GM18519 (cell line): ENCODE measurements around the gene PRDM2.

Source experiments
- ATAC-seq: cut with Tn5 transposase; IDR thresholded peaks from one replicate; pipeline ENCODE4 v1.9.1; 2021; ENCODE audit warnings: mild to moderate bottlenecking, moderate library complexity; ENCODE audit not compliant: unreplicated experiment, low FRiP score

PRDM2 gene

DNA sequence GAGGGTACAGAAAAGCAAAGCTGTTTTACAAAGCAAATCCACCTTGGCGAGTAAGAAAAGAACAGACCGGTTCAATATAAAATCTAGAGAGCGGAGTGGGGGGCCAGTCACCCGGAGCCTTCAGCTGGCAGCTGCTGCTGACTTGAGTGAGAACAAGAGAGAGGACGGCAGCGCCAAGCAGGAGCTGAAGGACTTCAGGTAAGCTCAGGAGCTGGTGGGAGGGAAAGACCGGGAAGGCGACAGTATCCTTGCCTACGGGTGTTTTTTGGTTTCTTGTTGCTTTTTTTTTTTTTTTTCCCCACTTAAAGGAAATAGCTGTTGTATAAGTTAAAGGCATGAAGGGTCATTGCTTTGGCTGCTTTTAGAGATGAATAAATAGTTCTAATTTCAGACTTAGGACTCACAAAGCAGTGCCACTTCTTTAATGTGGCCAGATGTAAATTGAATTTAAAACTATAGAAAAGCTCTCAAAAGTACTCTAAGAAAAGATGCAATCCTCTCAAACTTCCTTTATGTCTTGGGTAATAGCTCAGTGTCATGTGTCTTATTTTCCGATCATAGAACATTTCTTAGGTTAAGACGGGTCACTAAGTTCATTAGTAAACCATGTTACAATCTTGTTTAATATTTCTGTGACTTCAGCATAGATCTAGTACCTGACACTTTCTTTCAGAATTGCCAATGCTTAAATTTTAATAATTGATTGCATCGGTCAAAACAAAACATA, 82.8 kb downstream of the PRDM2 start:
- no peak for ATAC-seq

DNA sequence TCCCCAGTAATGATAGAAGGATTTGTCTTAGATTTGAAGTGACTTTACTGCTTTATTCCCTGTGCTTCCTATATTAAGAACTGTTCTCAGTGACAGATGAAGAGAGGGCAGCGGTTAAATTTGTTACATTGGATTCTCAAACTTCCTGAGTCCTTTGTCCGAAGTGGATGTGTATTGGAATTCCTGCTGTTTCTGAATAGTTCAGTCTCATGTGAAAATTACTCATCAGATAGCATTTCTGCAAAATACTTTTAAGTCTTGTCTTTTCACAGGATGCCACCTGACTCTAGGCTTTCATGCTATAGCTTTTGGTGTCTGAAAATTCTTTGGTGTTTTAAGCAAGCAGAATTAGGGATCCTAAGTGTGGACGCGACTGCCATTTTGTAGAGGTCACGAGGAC, 83.6 kb downstream of the PRDM2 start:
- no peak for ATAC-seq

DNA sequence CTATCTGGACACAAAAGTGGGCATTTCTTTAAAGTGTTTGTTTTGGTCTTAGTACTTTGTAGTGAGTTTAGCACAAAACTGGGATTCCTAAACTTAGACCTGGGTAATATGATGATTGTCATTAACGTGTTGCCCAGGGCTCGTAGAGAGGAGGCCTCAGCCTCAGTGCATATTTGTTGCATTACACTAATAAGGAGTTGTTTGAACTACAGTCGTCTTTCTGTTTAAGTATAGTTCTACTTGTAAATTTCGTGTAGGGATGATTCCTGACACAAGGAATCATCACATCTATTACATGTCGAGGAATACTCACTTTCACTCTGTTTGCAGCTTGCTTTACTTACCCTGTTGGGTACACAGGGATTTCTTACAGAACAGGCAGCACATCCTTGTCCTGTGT, 85.0 kb downstream of the PRDM2 start:
- no peak for ATAC-seq

DNA sequence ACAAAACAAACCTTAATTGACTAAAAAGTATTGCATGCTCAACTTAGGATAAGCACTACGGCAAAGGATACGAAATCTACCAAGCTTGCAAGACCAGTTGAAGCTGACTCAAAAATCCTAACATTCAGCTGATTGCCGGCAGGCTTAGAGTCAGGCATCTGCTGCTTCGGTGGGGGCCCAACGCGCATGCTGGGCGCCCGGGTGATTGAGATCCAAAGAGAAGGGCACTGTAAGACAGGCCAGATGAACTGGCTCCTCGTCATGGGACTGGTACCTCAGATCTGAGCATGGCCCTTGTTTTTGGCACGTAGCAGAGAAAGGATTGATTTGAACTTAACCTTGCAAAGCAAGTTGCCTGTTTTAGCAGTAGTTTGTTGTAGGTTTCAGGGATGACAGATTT, 86.6 kb downstream of the PRDM2 start:
- ATAC-seq: no peak

DNA sequence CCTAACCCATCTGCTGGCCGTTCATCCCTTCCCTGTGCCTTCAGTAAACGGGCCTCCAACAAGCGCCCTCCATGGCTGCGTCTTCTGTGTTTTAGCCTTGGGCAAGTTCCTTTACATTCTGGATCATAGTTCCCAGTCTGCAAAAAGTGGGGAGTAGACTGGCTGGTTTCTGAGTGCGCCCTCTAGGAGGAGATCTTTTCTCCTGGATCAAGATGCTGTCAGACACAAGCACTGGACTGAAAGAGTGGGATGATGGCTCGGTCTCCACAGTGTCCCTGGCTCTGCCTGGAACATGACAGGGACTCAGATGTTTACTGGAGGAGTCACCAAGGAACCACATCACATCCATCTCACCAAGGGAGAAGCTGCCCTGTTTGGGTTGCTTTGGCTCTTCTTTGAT, 88.8 kb downstream of the PRDM2 start:
- ATAC-seq: no peak

DNA sequence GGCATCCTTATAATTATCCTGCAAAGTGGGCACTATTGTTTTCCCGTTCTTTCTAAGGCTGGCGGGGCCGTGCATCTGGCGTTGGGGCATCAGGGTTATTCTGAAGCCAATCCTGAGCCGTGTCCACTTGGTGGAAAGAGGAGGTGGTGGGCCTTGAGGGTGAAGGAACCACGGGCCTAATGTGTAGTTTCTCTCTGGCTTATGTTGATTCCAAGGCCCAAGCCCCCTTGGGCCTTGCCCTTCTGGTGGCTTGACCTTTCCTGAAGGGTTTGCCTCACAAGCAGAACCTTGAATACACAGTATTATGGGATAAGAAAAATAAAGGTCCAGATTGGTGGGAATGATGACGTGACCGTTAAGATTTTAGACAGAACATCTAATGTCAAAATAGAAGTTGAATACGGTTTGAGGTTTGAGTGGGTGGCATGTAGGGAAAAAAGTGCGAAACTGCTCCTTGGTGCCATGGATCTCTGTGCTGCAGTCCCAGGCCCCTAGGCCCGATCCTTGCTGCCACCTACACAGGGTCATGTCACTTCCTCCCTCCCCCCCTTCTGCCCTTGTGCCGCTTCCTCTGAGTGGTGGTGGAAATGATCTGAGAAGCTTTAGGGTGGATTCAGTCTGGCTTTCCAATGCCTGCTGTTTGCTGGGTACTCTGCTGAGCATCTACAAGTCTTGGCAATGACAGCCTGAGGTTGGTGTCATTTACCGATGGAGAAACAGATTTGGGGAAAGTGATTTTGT, 90.5 kb downstream of the PRDM2 start:
- ATAC-seq: no peak

DNA sequence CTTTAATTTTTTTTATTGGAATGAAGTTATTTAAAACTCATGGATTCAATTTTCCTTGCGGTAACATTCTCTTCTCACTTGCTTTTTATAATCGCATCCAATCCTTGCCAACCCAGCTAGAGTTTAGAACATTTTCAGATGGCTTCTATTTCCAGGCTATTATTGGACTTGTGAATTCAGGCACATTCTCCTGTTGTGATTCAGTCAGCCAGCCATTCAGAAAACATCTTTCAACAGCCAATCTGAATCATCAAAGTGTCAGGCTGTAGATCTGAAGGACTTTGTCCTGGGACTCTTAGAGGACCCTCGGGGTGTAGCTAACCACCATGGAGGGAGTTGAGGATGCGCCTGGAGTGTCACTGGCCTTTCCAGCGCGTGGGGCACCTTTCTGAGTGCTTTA, 92.4 kb downstream of the PRDM2 start:
- no peak for ATAC-seq

DNA sequence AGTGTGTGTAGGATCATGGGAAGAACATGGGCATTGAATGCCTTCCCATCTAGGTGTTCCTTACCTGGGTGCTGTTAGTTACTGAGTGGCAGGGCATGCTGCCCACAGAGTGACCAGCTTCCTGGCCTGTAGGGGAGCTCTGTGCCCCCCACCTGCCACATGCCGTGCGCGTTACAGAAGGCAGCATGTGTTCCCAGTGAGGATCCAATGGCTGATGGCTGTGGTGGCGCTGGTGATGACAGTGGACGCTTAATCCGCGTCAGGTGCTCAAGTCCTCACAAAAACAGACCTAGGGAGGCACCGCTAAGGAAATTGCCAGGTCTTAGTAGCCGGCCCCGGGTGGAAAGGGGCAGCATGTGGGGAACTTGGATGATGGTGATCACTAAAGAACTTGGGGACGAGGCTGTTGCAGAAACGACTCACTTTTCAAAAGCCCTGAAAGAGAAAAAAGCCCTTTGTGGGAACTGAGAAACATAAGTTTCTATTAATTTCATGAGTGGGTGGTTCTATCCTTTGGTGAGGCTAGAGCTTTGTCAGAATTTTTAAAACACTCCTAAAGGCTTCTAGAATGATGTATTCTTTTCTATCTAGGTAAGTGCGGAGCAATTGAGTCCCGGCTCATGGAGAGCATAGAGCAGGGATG, 93.2 kb downstream of the PRDM2 start:
- ATAC-seq: no peak

DNA sequence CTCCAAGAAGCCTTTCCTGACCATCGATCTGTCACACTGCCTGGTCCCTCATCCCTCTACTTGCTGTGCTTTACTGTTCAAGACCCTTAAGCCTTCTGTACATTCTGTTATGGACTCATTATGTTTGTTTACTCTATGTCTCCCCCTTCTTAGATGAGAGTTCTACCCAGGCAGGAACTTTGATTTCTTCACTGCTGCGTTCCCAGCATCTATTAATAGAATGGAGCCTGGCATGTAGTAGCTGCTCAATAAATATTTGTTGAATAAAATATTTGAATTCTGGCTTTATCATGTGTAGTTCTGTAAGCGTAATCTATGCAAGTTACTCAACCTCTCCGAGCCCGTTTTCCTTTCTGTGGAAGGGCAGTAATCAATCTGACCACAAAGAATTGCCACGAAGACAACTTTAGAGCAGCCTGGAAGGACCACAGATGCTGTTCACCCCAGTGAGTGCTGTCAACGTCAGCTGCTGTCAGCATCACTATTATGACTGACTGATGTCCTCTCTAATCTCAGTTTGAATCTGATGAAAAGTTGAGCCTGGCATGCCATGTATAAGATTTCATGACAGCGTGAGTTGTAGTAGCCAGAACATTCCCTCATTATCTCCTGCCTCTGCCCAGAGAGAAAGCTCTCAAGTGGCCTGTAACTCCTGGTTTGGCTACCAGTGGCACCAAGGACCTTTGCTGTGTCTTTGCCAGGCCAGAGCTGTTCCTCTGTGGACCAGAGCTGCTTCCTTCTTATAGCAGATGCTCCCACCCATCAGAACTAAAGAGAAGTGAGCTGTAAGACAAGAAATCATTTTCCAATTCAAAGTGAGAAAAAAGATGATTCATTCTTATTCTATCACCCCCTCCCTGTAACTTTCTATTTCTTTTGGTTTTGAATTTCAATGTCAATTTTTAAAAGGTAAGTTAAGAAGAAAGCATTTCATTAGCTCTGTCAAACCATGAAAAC, 94.5 kb downstream of the PRDM2 start:
- no peak for ATAC-seq

DNA sequence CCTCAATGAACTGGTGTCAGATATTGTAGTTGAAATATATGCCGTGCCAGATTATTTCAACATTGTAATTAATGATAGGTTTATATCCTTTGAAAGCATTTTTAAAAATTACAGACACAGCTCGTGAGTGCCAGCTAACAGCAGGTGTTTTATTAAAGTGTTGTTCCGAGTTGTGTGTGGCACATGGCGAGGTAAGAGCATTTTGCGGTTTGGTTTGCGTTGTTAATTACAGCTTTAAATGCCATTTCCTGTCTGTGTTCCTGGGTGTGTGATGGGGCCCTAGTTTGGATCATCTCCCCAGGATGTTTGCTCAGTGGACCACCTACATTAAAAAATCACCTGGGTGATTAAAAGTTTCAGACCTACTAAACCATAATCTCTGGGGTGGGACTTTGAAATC, 97.4 kb downstream of the PRDM2 start:
- no peak for ATAC-seq

DNA sequence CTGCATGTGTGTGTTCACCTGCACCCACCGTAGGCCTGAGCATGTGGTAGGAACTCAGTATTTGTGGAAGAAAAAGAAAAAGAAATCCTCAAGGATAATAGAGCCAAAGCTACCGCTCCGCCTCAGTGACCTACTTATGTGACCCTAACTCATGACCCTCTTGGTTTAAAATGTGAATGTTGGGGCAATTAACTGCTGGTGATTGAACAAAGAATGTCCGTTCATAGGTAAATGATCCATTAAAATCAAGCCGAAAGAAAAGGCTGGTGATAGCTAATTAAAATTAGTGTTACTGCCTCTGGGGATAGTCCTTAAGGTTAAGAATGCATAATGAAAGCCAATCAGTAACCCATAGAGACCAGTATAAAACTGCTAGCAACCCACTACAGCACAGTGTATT, 98.1 kb downstream of the PRDM2 start:
- no peak for ATAC-seq

DNA sequence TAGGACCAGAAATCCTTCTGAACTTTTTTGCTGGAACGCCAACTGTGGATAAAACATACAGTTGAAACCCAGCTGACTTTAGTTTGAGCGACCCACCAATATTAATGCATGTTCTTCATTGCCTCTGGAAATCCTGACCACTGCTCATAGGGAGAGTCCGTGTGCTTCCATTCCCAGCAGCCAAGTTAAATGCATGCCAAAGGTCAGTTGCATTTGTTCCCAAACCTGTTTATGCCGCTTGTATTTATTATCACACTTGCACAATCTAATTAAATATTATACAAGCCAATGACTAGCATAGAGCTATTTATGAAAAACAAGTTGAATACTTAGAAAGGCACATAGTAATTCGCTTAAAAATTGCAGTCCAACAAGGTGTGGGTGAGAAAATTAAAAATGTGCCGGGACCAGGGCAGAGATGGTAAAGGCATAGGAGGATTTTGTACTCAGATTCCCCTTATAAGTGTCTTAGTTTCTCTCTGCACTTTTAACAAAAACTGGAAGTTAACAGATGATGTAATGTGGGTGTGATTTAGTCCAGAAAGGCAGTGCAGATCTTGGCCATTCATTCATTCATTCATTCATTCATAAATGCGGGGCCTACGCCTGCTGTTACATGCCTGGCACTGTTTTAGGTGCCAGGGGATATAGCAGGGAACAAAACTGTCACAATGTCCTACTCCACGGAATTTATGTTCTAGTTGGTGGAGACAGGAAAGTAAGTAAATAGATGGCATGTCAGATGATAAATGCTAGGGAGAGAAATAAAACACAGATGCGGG, 99.7 kb downstream of the PRDM2 start:
- ATAC-seq: no peak

DNA sequence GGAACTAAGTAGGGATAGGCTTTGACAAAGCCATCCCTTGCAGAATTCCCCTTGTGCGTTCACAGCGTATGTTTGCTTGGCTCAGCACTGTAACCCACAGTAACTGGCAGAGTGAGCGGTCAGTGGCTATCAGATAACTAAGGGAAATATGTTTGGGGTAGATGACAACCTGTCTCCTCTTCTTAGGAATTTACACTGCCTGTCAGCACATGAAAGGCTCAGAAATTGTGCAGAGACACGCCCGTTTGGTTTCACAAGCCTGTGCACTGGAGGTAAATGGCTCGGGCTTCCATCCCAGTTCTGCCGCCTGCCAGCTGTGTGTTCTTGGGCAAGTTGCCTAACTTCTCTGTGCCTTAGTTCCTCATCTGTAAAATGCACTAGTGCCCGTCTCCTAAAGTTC, 101.2 kb downstream of the PRDM2 start:
- no peak for ATAC-seq

DNA sequence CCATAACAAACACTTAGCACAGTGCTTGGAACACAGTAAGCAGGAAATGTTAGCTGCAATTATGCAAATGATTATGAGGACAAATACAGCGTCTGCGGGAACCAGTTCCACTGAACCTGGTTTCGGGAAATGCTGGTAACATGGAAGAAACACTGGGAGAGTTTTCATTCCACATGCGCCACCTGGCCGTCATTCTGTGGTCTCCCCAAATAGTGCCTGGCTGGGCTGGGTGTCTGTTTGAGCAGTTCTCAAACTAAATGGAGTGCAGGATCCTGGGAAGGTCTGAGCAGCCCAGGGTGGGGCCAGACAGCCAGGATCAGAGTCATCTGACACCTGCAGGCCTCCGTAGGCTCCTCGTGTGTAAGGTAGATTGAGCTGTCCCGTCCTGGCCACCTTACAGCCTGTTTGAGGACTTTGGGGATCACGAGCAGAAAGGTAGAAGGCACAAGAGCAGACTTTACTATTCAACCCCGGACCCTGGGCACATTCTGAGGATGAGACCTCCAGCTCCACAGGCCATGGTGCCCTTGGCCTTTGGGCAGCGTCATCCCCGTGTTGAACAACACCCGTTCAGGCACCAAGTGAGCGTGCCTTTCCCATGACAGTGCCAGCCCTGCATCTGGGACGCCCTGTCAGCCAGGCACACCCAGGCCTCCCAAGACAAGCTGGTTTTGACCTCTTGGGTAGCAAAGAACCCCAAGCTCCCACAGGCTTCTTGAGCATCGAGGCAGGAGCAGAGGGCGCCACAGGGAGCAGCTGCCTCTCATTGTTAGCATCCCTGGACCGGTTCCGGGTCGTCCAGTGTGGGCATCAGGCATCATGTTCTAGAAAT, 101.9 kb downstream of the PRDM2 start:
- ATAC-seq: no peak

DNA sequence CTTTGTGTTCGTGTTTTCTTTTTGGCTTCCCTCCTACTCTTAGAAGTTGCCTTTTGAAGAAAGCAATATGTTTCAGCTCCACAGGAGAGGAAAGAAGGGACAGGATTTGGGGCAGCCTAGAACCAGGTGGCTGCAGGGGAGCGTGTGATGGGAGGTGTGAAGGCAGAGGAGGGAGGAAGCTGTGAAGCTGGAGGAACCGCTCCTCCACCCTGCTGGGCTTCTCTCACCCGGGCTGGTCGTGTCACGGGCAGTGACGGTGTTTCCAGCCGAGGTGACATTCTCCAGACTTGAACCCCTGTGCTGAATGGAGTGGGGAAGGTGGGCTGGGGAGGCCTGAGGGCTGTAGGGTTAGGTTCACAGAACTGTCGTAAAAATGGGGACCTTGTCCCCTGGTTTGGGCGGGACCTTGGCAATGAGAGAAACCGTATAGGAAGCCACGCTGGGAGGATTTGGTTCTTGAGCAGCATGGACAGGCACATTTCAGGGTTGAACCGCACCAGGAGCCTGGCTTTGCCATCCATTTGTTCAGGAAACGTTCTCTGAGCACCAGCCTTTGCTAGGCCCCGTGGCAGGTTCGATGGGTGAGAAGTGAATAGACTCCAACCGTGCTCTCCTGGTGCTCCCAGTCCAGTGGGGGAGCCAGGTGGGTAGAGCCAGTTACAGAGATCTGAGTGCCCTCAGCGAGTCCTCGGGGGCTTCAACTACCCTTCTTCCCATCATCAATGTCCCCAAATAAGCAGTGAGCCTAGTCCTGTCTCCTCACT, 103.0 kb downstream of the PRDM2 start:
- no peak for ATAC-seq

DNA sequence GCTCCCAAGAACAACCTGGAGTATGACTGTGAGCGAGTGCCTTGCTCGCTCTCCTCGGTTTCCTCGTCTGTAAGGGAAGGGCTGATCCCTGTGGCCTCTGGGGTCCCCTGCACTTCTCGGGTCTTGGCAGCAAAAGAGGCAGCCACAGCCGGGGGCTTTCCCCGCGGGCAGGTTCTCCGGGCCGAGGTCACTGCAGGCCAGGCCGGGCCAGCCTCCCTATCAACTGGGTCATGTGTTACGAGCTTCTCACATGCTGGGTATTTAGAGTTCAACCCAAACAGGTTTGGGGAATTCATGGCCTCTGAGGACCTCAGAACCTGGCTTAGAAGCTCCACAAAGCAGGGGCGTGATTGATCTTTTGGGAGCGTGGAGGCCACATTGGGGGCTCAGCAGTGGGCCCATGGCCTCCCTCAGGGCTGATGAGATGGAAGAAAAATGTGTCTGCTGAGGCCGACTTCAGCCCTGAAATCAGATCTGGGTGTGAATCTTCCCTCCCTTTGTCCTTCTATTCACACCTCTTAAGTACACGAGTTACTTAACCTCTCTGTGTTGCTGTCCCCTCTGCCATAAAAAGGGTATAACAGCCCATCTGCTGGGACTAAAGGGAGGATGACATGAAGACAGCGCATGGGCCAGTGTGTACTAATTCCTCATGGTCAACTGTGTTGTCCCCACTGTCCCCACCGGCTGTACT, 103.7 kb downstream of the PRDM2 start:
- no peak for ATAC-seq

DNA sequence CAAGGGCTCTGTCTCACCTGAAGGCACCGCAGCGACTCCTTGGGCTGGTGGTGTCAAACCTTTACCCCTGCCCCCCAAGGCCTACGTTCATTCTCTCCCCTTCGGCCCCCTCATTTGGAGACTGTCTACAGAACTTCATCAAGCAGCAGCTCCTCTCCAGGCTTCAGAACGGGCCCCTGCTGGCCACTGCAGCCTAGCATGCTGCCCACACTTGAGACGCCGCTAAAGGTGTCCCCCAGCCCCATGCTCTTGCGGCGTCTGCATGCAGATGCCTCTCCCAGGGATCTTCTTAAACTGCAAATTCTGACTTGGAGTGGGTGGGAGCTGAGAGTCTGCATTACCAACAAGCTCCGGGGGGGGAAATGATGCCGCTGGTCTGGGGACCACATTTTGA, 104.2 kb downstream of the PRDM2 start:
- no peak for ATAC-seq

DNA sequence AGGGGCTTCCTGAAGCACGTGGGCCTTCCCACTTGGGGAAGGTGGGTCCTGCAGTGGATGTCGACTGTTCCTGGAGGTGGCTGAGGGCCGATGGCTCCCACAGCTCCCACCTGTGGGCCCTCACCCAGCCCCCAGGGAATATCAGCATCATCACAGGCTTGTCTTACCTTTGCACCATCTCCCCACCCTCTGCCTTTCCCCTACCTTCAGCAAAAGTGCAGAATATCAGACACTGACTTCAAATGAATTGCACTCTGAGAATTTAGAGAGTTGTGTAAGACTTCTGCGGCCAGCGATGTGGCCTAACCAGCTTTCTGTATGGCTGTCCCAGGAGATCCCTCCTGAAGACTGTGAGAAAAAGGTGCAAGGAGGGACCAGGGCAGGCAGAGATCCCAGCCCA, 105.4 kb downstream of the PRDM2 start:
- ATAC-seq: no peak
